SKM-1 treated with dmso at 0.1 percent for 144 hours (cell line): ENCODE data around the gene TAS1R2.
A peak's percentile ranks its signal among the peaks of the same experiment; 100 is the strongest.
"Not testable (repeated sequence)": the region's sequence is repeated elsewhere in the genome, so short reads cannot be mapped to it uniquely, and the experiment has no call there.

Experiments
- DNase-seq: peaks from one replicate; lab custom pipeline; 2025; ENCODE audit not compliant: unreplicated experiment; lab: John Stamatoyannopoulos, UW

Gene TAS1R2

DNA sequence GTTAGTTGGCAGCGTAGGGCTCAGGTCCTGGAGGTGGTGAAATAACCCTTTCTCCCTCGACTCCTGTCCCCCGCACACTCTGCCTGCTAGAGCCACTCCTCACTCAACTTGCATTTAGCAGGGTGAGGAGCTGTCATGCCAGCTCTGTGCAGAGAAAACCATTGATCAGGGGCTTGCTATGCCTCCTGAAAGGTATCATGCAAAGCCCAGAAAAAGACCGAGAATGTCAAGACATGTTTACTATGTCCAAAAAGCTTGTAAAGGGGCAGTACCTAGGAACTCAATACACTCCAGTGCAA is 24.9 kb upstream of the TAS1R2 start:
- no peak for DNase-seq

DNA sequence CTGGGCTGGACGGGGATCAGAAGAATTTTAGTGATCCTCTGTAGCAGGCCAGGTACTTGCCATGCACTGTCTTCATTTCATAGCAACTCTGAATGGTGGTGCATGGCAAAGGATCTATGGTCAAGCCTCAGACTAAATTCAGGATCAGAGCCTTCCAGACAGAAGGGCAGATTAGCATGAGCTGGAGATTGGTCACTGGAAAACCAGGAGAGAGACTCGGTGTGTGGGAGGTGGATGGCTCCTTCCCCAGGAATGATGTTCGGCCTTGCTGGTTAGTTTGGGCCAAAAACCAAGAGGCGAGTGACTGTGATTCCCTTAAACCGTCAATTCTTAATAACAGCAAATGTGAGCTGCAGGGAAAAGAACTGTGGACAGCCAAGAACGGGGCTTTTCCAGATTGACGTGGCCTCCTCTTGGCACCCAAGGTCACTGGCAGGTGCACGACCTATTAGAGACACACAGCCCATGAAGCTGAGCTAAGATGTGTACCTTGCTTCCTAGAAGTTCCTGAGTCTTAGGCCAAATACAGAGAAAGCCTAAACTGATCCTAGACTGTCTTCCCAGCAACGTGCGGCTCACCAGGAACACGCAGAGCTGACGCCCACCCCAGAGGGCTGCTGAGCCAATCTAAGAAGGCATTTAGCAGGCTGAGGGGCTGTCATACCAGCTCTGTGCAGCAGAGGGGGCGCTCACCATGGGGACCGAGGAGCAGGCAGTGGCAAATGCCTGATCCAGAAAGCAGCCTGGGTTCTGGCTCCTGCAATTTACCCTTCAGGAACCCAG is 24.4 kb upstream of the TAS1R2 start:
- DNase-seq = peak; percentile 15

DNA sequence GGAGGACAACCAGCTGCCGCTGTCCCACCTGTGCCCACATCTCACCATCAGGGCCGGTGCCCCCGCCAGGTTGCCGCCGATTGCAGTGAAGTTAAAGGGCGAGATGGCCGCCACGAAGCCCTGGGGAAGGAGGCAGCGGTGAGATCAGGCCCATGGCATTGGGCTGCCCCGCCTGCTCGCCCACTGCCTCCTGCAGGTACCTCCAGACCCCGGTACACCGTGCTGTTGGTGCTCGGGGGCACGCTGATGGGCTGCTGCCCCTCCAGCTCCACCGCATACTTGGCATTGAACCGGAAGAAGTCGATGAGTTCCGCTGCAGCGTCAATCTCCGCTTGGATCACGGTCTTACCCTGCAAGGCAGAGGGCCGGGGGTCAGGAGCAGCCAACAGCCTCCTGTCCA is 23.6 kb upstream of the TAS1R2 start:
- no peak for DNase-seq

DNA sequence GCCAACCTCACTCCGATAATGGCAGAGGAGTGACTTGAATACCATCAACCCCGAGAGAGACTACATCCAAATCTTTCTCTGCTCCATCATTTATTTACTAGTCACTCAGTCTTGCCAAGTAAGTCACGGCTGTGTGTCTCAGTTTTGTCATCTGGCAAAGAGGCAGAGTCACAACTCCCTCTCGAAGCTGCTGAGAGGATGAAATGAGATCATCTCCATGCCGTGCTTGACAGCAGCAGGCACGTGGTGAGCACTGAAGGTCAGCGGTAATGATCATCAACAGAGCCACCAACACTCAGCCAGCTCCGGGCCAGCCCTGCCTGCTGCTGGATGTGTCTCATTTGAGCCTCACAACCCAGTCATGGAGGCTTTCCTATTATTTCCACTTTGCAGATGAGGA is 23.0 kb upstream of the TAS1R2 start:
- DNase-seq = no peak

DNA sequence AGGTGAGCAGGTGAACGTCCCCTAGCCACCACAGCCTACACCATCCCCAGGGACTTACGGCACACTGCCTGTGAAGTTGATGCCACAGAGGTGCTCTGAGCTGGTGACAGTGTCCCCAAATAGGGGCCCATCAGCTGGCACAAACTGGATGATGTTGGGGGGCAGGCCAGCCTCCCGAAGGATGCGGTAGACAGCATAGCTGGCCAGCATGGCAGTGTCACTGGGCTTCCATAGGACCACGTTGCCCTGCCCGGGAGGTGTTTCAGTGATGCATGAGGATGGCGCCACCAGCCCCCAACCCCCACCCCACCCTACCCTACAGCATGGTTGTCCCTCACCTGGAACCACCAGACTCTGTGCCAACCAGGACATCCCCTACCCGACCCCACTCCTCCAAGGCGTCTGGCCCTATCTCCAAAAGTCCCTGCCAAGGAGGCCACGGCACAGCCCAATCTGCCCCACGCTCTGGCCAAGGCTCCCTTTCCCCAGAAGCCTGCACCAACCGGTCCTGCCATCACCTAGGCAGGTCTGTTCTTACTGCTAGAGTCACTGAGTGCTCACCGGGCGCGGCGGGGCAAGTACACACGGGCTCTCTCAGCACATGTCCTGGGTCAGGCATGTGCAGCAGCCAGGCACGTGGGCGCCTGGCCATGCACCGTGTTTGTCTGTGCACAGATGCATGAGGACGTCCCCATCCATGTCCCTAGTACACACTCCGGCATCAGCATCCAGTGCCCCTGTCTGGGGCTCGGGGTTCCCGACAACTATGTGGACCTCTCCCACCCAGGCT is 22.4 kb upstream of the TAS1R2 start:
- no peak for DNase-seq

DNA sequence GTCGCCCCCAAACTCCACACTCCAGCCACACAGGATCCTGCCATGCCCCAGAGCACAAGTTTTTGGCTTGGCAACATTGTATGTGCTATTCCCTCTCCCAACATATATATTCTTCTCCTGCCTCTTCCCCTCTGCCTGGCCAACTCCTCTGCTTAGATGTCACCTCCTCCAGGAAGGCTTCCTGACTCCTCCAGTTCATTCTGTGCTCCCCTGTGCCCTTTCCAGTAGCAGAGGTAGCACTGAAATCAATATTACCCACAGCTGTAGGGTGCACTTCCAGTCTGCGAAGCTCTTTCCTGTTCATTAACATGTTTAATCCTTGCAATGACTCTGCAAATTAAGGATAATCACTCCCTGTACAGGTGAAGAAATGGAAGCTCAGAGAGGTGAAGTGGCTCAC is 21.7 kb upstream of the TAS1R2 start:
- DNase-seq = no peak

DNA sequence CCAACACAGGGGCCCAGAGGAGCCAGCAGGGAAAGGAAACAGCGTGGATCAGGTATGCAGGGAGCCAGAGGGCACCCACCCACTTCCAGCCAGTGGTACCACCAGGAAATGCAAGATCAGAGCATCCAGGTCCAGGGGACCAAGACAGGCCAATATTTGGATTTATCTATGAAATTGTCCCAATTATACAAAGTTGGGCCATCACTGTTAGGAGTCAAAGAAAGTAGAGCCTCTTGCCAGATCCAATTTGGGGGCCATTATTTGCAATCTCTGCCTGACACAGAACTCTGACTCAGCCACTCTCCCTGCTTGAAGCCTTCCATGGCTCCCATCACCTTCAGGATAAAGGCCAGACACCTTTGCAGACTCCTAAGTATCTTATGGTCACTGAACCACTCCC is 21.1 kb upstream of the TAS1R2 start:
- no peak for DNase-seq

DNA sequence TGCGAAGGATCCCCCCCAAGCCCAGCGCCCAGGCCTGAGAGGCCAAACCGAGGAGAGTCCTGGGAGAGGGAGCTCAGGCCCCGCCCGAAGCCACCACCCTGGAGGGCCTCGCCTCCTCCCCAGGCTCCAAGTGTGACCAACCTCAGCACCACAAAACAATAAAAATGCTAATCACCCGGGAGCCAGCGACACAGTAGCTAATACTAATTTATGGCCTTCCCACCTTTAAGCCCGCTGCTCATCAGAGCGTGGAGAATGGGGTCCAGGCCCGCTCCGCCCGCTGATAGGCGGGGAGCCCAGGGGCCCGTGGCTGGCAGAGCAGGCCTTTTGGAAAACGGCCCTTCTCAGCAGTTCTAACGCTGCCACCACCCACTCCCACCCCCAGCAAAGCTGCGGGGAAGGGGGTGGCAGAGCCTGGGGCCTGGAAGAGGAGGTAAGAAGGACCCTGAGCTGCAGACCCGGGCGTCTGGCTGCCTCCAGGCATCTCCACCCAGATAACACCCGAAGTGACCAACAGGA is 20.4 kb upstream of the TAS1R2 start:
- no peak for DNase-seq

DNA sequence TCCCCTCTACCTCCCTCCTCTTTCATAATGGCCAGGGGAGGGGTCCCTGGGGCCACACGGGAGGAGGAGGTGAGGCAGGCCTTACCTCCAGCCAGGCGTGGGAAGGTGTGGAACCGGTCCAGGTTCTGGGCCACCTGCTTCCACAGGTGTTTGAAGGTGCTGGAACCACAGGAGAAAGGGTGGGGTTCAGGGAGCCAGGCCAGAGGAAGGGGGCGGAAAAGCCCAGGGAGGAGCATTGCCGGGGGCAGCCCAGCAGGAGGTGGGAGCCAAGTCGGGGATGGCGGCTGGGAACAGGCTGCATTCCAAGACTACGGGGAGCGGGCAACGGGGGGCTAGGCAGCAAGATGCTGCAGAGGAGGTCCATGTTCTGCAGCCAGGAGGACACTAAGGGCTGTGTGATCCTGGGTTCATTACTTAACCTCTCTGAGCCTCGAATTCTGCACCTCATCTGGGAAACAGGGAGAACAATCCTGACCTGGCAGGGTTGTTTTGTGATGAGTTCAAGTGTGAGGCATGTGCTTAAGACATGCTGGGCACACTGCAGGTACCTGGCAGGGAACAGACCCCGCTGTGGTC is 19.8 kb upstream of the TAS1R2 start:
- no peak for DNase-seq

DNA sequence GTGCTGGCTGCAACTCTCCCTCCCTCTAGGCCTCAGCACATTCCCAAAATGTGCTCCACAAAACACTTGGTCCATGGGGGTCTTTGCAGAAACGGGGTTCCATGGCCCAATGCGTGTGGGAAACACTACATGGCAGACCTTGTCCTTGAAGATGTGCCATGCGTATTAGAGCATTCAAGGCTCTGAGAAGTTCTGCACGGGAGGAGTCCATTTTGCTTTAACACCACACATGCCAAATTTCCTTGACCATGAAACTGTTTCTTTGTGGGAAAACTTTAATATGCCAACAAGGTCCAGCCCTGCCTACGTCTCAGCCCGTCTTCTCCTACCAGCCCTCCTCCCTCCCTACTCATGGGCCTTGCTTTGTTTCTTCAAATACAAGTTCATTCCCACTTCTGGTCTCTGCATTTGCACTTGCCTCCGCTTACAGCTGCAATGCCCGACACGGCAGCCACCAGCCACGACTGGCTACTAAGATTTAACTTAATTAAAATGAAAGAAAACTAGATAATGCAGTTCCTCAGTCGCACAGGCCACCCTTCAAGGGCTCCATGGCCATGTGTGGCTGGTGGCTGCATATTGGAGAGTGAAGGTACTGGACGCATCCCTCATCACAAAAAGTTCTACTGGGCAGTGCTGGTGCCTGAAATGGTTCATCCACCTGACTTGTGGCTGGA is 19.2 kb upstream of the TAS1R2 start:
- DNase-seq = no peak

DNA sequence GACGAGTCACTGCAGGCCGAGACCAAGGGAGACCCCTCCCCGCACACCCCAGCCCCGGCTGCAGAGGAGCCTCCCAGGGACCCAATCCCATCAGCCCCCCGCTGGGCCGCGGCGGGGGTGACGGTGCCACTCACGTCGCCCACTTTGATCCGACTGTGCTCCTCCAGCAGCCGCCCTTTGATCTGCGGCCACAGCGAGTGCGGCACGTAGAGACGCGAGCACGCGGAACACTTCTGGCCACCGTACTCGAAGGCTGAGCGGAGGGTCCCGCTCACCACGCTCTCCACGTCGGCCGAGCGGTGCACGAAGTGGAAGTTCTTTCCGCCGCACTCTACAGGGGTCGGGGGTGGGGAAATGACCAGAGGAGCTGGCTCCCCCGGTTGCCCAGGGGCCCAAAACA is 17.8 kb upstream of the TAS1R2 start:
- no peak for DNase-seq

DNA sequence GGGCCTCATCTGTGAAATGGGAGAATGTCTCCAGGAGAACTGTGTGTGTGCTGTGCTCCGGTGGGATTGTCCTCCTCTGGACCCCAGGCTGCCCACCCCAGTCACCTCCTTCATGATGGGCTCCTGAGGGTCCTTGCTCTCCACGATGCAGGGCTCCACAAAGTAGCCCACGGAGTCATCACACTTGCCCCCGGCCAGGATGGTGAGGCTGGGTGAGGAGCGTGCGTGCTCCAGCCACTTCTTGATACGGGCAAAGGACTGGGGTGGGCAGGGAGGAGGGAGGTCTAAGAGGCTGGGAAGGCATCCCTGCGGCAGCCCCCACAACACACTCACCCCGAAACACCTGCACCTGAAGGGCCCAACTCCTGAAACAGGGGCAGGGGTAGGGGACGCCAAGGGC is 16.8 kb upstream of the TAS1R2 start:
- DNase-seq = no peak

DNA sequence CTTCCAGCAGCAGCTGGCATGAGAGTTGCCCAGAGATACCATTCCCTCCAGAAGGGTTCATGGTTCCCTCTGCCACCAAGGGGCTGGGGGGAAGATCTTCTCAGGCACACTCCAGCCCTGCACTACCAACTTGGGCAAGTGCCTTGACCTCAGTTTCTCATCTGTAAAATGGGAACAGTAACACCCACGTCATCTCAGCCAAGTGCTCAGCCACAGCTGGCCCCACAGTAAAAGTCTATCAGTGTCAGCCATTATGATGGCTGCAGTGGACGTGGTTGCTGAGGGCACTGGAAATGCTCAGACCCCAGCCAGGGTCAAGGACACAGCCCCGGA is 16.3 kb upstream of the TAS1R2 start:
- DNase-seq = no peak

DNA sequence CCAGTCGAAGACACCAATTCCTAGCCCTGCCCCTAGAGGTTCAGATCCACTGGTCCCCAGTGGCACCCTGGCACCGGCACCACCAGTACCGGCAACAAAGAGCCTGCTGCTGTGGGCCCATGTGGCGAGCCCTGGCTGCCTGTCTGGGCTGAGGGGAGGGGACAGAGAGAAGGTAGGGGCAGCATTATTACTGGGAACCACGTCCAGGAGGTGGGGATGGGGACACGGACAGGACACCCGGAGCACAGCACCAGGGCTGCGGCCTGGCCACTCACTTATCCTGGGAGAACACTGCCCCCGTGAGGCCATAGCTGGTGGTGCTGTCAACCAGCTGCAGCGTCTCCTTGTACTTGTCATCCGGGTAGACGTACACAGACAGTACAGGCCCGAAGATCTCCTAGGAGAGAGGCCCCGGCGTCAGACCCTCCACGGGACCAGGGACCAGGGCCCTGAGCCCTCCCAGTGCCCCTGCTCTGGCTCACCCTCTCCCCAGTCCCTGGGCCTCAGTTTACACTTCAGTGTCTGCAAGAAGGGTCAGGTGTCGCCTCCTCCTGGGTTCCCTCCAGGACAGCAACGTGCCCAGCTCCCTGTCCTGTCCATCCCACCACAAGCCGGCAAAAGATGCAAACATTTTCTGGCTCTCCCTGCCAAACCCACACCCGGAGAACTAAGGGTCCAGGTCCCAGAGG is 15.8 kb upstream of the TAS1R2 start:
- peak; percentile 40 for DNase-seq

DNA sequence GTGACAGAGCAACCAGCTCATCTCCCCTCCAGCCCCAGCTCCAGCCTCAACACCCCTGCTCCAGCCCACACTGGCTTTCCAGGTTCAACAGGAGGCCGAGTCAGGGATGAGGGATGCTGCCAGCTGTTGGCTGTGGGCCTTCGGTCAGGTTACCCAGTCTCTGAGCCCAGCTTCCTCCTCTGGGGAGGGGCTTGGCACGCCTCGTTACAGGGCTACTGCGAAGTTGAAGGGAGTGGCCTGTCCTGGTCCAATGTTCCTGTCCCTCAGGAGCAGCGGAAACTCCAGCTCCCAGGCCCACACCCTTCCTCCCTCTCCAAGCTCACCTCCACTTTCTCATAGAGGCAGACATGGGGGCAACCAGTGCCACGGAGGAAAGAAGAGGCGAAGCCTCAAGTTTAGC is 15.1 kb upstream of the TAS1R2 start:
- no peak for DNase-seq

DNA sequence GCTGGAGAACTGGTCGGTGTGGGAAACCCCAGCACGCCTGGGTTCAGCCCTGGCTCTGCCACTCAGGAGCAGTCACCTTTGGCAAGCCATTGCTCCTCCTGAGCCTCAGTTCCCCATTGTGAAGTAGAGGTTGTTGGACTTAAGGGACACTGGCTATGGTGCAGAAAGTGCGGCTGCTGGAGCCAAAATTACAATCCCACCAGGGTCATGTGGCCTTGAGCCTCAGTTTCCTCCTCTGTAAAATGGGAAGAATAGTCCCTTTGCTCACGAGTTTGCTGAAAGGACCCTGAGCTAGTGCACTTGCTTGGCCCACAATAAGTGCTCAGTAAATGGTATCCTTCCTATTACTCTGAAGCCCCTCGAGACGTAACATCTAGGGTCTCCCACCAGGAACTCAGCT is 14.6 kb upstream of the TAS1R2 start:
- no peak for DNase-seq

DNA sequence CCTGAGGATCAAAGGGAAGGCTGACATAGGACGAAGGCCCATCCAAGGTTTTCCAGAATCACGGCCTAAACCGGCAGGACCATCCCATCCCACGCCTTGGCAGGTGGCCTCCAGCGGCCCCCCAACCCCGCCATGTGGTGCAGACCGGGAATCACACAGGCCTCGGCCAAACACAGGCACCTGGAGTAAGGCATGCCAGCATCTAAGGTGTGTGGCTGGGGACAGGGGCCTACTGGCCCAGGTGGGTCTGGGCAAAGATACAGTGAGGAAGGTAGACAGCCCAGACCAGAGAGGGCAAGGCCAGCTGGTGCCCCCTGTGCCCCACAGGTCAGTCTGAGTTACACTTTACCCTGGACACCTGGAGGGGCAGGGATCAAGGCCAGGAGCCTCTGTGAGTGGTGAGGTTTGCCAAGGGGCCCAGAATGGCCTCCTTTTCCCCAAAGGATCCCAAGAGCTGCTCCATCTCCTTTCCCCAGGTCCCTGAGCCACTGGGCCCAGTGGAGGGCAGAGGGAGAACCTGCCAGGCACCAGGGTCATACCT is 12.7 kb upstream of the TAS1R2 start:
- DNase-seq = no peak

DNA sequence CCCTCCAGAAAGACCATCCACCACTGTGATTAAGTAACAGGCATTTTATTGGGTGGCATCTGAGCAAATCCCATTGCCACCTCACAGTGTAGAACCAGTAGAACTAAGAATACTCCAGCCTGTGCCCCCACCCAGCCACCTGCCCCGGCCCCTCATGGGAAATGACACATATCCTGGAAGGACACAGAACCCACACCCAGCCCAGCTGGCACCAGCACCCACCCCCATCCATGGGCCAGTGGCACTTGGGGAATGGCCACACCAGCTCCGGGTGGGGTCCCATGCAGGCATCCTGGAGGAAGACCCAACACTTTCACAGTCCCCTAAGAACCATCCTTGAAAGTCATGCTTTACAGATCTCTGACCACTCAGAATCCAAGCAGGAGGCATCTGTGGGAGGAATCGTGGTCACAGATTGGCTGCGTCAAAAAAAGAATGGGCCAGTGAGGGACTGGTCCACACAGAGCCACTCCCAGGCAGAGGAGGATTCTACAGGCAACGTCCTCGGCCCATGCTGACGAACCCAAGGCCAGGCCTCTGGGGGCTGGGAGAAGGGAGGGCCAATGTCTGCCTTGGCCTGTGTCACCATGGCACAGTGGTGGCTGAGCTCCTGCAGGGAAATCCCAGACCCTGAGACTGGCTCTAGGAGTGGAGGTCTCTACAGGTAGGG is 12.1 kb upstream of the TAS1R2 start:
- DNase-seq = no peak

DNA sequence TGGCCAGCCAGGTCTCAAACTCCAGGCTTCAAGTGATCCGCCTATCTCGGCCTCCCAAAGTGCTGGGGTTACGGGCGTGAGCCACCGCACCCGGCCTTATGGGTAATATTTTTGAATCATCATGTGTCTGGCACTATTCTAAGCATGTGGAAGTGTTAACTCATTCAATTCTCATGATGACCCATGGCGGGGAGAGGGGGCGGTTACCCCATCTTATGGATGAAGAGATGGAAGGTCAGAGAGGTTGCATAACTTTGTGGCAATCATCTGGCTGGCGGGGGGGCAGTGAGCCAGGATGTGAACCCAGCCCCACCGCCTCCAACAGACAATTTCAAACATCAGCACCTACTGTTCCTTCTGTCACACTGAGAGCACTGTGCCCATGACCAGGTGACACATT is 11.5 kb upstream of the TAS1R2 start:
- DNase-seq = no peak

DNA sequence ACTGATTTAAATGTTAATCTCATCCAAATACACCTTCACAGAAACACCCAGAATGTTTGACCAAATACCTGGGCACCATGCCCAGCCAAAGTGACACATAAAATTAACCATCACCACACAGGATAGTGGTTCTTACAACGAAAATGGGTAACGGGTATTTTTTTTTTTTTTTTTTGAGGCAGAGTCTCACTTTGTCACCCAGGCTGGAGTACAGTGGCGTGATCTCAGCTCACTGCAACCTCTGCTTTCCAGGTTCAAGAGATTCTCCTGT is 11.1 kb upstream of the TAS1R2 start:
- not testable (repeated sequence) for DNase-seq
